OCI-LY3 (cell line): ENCODE results near the gene PARP4.

Experiments used
- EZH2phosphoT487 ChIP-seq: fragments of 200-600 bp; shearing (Covaris generic); IDR thresholded peaks from 2 replicates; pipeline ENCODE4 v1.6.1; 2018; ENCODE audit warnings: antibody characterized with exemption, mixed run types, low read depth
- TF ChIP-seq, protein P1 (sequence below): fragments of 200-600, 300-600 bp; sonication (generic); IDR thresholded peaks from 2 replicates; pipeline ENCODE4 v1.5.1; 2014; ENCODE audit warnings: antibody characterized with exemption, low read length, low read depth

DNA sequence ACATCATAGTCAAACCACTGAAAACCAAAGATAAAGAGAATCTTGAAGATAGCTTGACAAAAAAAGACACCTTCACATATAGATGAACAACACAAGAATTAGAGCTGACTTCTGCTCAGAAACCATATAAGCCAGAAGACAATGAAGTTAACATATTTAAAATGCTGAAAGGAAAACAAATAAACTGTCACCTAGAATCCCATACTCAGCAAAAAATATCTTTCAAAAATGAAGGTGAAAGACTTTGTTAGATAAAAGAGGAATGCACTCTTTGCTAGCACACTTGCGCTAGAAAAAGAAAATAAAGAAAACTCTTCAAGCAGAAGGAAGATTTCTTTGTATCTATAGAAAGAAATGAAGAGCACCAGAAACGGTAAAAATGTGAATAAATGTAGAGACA, 49.5 kb downstream of the PARP4 start:
- TF ChIP-seq, protein P1, sequence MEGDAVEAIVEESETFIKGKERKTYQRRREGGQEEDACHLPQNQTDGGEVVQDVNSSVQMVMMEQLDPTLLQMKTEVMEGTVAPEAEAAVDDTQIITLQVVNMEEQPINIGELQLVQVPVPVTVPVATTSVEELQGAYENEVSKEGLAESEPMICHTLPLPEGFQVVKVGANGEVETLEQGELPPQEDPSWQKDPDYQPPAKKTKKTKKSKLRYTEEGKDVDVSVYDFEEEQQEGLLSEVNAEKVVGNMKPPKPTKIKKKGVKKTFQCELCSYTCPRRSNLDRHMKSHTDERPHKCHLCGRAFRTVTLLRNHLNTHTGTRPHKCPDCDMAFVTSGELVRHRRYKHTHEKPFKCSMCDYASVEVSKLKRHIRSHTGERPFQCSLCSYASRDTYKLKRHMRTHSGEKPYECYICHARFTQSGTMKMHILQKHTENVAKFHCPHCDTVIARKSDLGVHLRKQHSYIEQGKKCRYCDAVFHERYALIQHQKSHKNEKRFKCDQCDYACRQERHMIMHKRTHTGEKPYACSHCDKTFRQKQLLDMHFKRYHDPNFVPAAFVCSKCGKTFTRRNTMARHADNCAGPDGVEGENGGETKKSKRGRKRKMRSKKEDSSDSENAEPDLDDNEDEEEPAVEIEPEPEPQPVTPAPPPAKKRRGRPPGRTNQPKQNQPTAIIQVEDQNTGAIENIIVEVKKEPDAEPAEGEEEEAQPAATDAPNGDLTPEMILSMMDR, result no peak
- no peak for TF ChIP-seq EZH2phosphoT487
